ENCODE measurements around the gene LCA5.
"Not testable (repeated sequence)": the region's sequence is repeated elsewhere in the genome, so short reads cannot be mapped to it uniquely, and the experiment has no call there.

Gene LCA5

GRCh38 chr6:79463621-79464050 is 73.6 kb downstream of the LCA5 start:
- no peak for DNase-seq

GRCh38 chr6:79461205-79461604 is 76.0 kb downstream of the LCA5 start:
- no peak for DNase-seq

GRCh38 chr6:79455446-79455845 is 81.8 kb downstream of the LCA5 start:
- no peak for DNase-seq

DNA sequence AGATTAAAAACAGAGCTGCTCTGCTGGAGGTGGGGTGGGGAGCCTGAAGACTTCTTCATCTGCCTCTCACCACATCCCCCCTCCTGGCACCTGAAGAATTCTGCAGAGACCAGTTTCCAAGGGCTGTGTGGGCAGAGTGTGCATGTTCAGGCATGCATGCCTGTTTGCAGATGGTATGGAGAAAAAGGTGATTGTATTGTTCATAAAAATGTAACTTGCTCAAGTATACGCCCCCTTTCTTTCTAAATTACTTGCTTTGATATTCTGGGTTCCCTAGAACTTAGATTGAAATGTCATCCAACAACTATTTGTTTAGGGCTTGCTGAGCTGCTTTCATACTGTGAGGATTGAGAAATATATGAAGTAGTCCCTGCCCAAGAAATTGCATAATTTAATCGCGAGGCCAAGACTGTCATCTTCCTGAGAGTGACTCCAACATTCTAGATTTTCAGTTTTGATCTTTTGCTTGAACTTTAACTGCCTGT is 83.6 kb downstream of the LCA5 start:
- no peak for DNase-seq

GRCh38 chr6:79450984-79451383 is 86.2 kb downstream of the LCA5 start:
- no peak for DNase-seq

DNA sequence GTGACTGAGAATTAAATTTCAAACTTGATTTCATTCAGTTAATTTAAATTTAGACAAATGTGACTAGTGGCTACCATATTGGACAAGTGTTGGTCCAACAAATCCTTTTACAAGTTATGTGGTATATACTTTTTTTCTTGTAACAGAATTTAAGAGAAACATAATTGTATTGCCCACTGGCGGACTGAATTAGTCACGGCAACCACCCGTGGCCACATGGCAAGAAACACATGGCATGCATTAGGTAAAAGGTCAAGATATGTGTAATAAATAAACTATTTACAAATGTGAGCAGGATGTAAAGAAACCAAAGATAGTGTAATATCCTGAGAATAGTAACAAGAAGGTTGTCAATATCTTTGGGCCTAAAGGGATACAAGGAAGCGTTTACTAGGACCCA is 91.2 kb downstream of the LCA5 start:
- DNase-seq = no peak

DNA sequence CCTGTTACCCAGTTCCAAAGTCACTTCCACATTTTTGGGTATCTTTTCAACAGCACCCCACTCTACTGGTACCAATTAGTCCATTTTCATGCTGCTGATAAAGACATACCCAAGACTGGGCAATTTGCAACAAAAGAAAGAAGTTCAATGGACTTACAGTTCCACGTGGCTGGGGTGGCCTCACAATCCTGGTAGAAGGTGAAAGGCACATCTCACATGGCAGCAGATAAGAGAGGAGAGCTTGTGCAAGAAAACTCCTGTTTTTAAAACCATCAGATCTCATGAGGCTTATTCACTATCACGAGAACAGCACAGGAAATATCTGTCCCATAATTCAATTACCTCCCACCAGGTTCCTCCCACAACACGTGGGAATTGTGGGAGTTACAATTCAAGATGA is 93.4 kb downstream of the LCA5 start:
- not testable (repeated sequence) for DNase-seq

DNA sequence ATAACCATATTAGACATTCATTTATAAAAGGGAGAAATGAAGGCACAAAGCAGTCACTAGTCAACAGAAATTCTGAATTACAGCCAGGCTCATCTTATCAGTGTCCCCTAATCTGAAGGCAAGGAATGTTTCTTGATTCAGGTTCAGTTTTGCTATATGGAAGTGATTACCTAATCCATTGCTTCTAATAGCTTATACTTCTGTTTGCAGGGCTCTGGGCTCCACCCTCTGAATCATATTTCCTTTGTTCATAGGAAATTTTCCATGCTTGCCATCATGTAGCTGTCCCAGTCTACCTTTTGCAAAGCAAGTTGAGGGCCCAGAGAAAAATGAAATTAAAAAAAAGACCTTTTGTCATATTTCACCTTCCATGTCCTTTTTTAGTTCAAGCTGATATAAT is 96.0 kb downstream of the LCA5 start:
- DNase-seq = no peak

- DNase-seq = no peak
Observed at GRCh38 chr6:79440598-79440997, 96.6 kb downstream of the LCA5 start.

DNA sequence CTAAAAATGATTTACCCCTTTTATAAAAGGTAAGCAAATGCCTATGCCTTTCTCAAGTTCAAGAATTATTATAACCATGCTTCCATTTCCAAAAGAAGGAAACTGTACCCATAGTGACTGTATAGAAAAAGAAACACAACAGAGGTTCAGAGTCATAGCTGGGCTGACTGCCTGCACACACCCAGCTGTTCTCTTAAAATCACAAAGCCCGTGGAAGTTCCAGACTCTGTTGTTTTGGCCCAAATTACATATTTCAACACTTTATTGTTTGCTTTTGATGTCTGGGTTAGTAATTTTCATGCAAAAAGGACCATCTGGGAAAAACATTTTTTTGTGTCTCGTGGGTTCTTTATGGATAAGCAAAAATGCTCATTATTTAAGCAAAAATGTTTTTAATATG is 99.2 kb downstream of the LCA5 start:
- no peak for DNase-seq

- no peak for DNase-seq
Observed at GRCh38 chr6:79436241-79436640, 101.0 kb downstream of the LCA5 start.

DNA sequence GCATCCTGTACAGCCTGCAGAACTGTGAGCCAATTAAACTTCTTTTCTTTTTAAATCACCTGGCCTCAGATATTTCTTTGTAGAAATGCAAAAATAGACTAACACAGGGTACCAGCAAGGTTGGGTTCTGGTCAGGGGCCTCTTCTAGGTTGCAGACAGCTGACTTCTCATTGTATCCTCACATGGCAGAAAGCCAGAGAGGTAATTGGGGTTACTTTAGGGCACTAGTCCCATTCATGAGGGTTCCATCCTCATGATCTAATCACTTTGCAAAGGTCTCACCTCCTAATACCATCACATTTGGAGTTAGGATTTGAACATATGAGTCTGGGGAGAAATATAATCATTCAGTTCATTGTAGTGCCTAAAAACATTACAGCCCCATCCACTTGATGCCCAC is 101.5 kb downstream of the LCA5 start:
- DNase-seq = no peak

Data from activated CD8-positive, alpha-beta memory T cell treated with anti-CD3 and anti-CD28 coated beads for 24 hours (primary cell).